ENCODE data around the gene COL27A1. TPM values are rescaled to one million over a fixed set of nuclear protein-coding genes. Genes with fewer than 3 reads are reported as not detected.

The COL27A1 gene
- total and polyA plus RNA-seq, 2 donors: 8.1 to 21.5 TPM

- 86% methylated on average over 16 of the region's 16 CpGs for WGBS
- Histone ChIP-seq H3K4me1 (ENCODE audit: insufficient read depth) (no peaks in the 10 kb centered on the region), H3K4me3 (ENCODE audit: low read depth, low read length) (no peak overlapping the region), H3K36me3 (ENCODE audit: insufficient read depth) (no peaks in the 10 kb centered on the region), H3K27ac (ENCODE audit: low read depth) (no peak overlapping the region)
- DNase-seq (ENCODE audit: extremely low spot score): no peak
These were observed 72.1 kb downstream of the COL27A1 start for GRCh38 chr9:114227288-114228015.

- Histone ChIP-seq H3K27ac (ENCODE audit: low read depth) (no peak overlapping the region), H3K4me3 (ENCODE audit: low read depth, low read length) (no peak overlapping the region), H3K36me3 (ENCODE audit: insufficient read depth) (no peaks in the 10 kb centered on the region), H3K4me1 (ENCODE audit: insufficient read depth) (no peaks in the 10 kb centered on the region)
- DNase-seq (ENCODE audit: extremely low spot score): no peak
- WGBS: 70% methylated on average over 17 of the region's 17 CpGs
These were observed 72.9 kb downstream of the COL27A1 start for GRCh38 chr9:114228016-114228808.

GRCh38 chr9:114229295-114229694, 74.0 kb downstream of the COL27A1 start:
- WGBS: 76% methylated on average over 6 of the region's 6 CpGs
- no peak for DNase-seq (ENCODE audit: extremely low spot score)
- H3K4me1 ChIP-seq (ENCODE audit: insufficient read depth): no peaks in the 10 kb centered on the region
- no peaks in the 10 kb centered on the region for H3K36me3 ChIP-seq (ENCODE audit: insufficient read depth)
- H3K27ac ChIP-seq (ENCODE audit: low read depth): no peak overlapping the region
- no peak overlapping the region for H3K4me3 ChIP-seq (ENCODE audit: low read depth, low read length)

- Histone ChIP-seq H3K4me1 (ENCODE audit: insufficient read depth) (no peaks in the 10 kb centered on the region), H3K4me3 (ENCODE audit: low read depth, low read length) (no peak overlapping the region), H3K36me3 (ENCODE audit: insufficient read depth) (no peaks in the 10 kb centered on the region), H3K27ac (ENCODE audit: low read depth) (no peak overlapping the region)
- no peak for DNase-seq (ENCODE audit: extremely low spot score)
- WGBS: 82% methylated on average over 8 of the region's 8 CpGs
These were observed 74.7 kb downstream of the COL27A1 start for GRCh38 chr9:114230068-114230467.

- 88% methylated on average over 6 of the region's 6 CpGs for WGBS
- no peak for DNase-seq (ENCODE audit: extremely low spot score)
- Histone ChIP-seq H3K27ac (ENCODE audit: low read depth) (no peak overlapping the region), H3K4me3 (ENCODE audit: low read depth, low read length) (no peak overlapping the region), H3K36me3 (ENCODE audit: insufficient read depth) (no peaks in the 10 kb centered on the region), H3K4me1 (ENCODE audit: insufficient read depth) (no peaks in the 10 kb centered on the region)
These were observed 75.9 kb downstream of the COL27A1 start for GRCh38 chr9:114231273-114231672.

- WGBS: 84% methylated on average over 12 of the region's 12 CpGs
- Histone ChIP-seq H3K4me1 (ENCODE audit: insufficient read depth) (no peaks in the 10 kb centered on the region), H3K36me3 (ENCODE audit: insufficient read depth) (no peaks in the 10 kb centered on the region), H3K27ac (ENCODE audit: low read depth) (no peak overlapping the region), H3K4me3 (ENCODE audit: low read depth, low read length) (no peak overlapping the region)
- no peak for DNase-seq (ENCODE audit: extremely low spot score)
These were observed 76.5 kb downstream of the COL27A1 start for GRCh38 chr9:114231719-114232449.

GRCh38 chr9:114233491-114234185, 78.3 kb downstream of the COL27A1 start:
- H3K36me3 ChIP-seq (ENCODE audit: insufficient read depth): no peaks in the 10 kb centered on the region
- no peak overlapping the region for H3K4me3 ChIP-seq (ENCODE audit: low read depth, low read length)
- no peaks in the 10 kb centered on the region for H3K4me1 ChIP-seq (ENCODE audit: insufficient read depth)
- no peak overlapping the region for H3K27ac ChIP-seq (ENCODE audit: low read depth)
- WGBS: 39% methylated on average over 10 of the region's 10 CpGs
- DNase-seq (ENCODE audit: extremely low spot score): no peak

GRCh38 chr9:114235033-114235661, 79.8 kb downstream of the COL27A1 start:
- Histone ChIP-seq H3K36me3 (ENCODE audit: insufficient read depth) (no peaks in the 10 kb centered on the region), H3K27ac (ENCODE audit: low read depth) (no peak overlapping the region), H3K4me1 (ENCODE audit: insufficient read depth) (no peaks in the 10 kb centered on the region)

GRCh38 chr9:114236391-114237138, 81.2 kb downstream of the COL27A1 start:
- H3K36me3 ChIP-seq (ENCODE audit: insufficient read depth): no peaks in the 10 kb centered on the region
- 78% methylated on average over 12 of the region's 12 CpGs for WGBS
- H3K27ac ChIP-seq (ENCODE audit: low read depth): no peak overlapping the region
- no peak for DNase-seq (ENCODE audit: extremely low spot score)
- no peaks in the 10 kb centered on the region for H3K4me1 ChIP-seq (ENCODE audit: insufficient read depth)
- H3K4me3 ChIP-seq (ENCODE audit: low read depth, low read length): no peak overlapping the region

More at GRCh38 chr9:114235033-114235661, 79.8 kb downstream of the COL27A1 start:
- no peak for DNase-seq (ENCODE audit: extremely low spot score)
- WGBS: 85% methylated on average over 16 of the region's 16 CpGs
- H3K4me3 ChIP-seq (ENCODE audit: low read depth, low read length): no peak overlapping the region

- DNase-seq (ENCODE audit: extremely low spot score): no peak
- Histone ChIP-seq H3K4me3 (ENCODE audit: low read depth, low read length) (no peak overlapping the region), H3K27ac (ENCODE audit: low read depth) (no peak overlapping the region), H3K4me1 (ENCODE audit: insufficient read depth) (no peaks in the 10 kb centered on the region), H3K36me3 (ENCODE audit: insufficient read depth) (no peaks in the 10 kb centered on the region)
- 95% methylated on average over 5 of the region's 5 CpGs for WGBS
These were observed 81.9 kb downstream of the COL27A1 start for GRCh38 chr9:114237247-114237646.

GRCh38 chr9:114237781-114238180, 82.4 kb downstream of the COL27A1 start:
- WGBS: 88% methylated on average over 5 of the region's 5 CpGs
- Histone ChIP-seq H3K27ac (ENCODE audit: low read depth) (no peak overlapping the region), H3K4me3 (ENCODE audit: low read depth, low read length) (no peak overlapping the region), H3K4me1 (ENCODE audit: insufficient read depth) (no peaks in the 10 kb centered on the region), H3K36me3 (ENCODE audit: insufficient read depth) (no peaks in the 10 kb centered on the region)
- DNase-seq (ENCODE audit: extremely low spot score): no peak

- Histone ChIP-seq H3K36me3 (ENCODE audit: insufficient read depth) (no peaks in the 10 kb centered on the region), H3K27ac (ENCODE audit: low read depth) (no peak overlapping the region), H3K4me3 (ENCODE audit: low read depth, low read length) (no peak overlapping the region), H3K4me1 (ENCODE audit: insufficient read depth) (no peaks in the 10 kb centered on the region)
- WGBS: 57% methylated on average over 8 of the region's 8 CpGs
- DNase-seq (ENCODE audit: extremely low spot score): no peak
These were observed 83.1 kb downstream of the COL27A1 start for GRCh38 chr9:114238472-114238871.
